Fibroblast of the aortic adventitia (primary cell): ENCODE data around the gene NMUR1. TPM values are rescaled to one million over a fixed set of nuclear protein-coding genes. Genes with fewer than 3 reads are reported as not detected.

Experiments
- DNase-seq: peaks from one replicate; pipeline ENCODE4 v3.0.0-alpha.2; 2010; ENCODE audit warnings: low read depth
- H3K4me3 ChIP-seq: 2 replicates; pipeline ENCODE4 v1.5.1; 2011; ENCODE audit warnings: low read depth, mild to moderate bottlenecking, control low read depth, low read length, moderate library complexity
- CTCF ChIP-seq: IDR thresholded peaks from 2 replicates; pipeline ENCODE4 v1.5.1; 2011; ENCODE audit warnings: mild to moderate bottlenecking, low read length, control low read depth, inconsistent platforms; ENCODE audit not compliant: insufficient read depth
- total RNA-seq: library from RNA; depleted of rRNA; stranded (reverse); fragments of >200 nt; gene quantifications from 2 replicates; pipeline ENCODE4 v1.2.3, GENCODE V29; 2012; ENCODE audit warnings: low replicate concordance

NMUR1 gene
- total RNA-seq, 1 donor, result not detected

- DNase-seq, result no peak
- H3K4me3 ChIP-seq, result no peak overlapping the region
- no peak for TF ChIP-seq CTCF
Measured at GRCh38 chr2:231524477-231525247, 5.6 kb downstream of the NMUR1 start.

DNA sequence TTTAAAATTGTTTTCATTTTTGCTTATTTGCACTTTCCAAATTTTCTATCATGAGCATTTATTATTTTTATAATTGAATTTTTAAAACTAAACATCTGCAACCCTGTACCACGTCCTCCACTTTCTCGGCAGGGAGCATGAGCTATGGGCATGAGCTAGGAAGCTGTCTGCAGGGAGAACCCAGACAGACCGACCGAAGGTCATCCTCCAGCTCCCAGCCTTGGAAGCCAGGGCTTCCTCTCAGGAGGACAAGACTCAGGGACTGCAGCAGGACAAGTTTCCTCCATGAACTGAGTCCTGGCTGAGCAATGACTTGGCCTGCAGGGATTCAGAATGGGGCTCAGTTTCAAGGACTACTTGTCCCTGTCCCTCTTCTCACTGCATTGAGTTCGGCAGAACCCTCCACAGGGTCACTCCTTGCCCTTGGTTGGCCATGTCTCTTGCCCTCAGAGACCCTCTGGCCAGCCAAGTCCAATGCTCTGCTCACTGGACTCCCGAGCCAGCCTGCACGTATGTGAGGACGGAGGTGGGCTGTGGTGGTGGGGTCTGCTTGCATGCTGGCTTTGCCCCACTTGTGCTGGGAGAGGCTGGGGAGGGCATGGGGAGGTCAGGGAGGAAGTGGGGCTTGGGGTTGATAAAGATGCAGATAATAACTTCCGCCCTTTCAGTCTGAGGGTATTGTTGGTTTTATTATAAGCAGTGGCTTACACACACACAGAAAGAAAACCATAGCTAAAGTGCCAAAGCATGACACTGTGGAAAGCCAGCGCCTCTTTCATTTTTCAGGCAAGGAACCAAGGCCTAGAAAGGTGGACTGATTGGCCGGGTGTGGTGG, 6.6 kb downstream of the NMUR1 start:
- no peak overlapping the region for H3K4me3 ChIP-seq
- no peak for TF ChIP-seq CTCF
- DNase-seq, result no peak

GRCh38 chr2:231522418-231523180, 7.6 kb downstream of the NMUR1 start:
- peak; percentile 58 for DNase-seq
- no peak overlapping the region for H3K4me3 ChIP-seq
- TF ChIP-seq CTCF, result no peak

- no peak for TF ChIP-seq CTCF
- no peak for DNase-seq
Measured at GRCh38 chr2:231521443-231521842, 8.8 kb downstream of the NMUR1 start.

DNA sequence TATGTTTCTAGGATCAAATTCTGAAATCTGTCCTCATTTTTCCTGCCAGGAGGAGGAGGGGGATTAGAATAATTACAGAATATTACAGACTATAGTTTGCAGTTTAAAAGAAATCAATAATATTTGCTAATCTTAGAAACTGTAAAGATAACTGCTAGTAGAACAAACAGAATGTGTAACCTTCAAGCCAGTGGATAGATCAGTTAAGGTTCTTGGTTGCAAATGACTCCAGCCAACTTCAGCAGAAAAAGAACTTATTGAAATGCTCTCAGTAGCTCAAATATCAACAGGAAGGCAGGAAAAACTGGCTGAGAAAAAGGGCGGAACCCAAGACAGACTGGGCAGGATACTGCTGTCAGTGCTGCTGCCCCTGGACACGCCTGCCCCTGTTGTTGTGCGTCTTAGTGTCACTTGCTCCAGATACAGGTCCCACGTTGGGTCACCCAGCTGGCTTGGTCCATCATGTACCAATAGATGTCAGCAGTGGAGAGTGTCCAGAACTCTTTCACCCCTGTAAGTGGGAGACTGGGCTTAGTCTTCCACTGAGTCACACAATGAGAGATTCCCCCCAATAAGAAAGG, 10.2 kb downstream of the NMUR1 start:
- TF ChIP-seq CTCF, result no peak
- no peak overlapping the region for H3K4me3 ChIP-seq
- DNase-seq, result no peak

More at GRCh38 chr2:231521443-231521842, 8.8 kb downstream of the NMUR1 start:
- H3K4me3 ChIP-seq, result no peak overlapping the region

DNA sequence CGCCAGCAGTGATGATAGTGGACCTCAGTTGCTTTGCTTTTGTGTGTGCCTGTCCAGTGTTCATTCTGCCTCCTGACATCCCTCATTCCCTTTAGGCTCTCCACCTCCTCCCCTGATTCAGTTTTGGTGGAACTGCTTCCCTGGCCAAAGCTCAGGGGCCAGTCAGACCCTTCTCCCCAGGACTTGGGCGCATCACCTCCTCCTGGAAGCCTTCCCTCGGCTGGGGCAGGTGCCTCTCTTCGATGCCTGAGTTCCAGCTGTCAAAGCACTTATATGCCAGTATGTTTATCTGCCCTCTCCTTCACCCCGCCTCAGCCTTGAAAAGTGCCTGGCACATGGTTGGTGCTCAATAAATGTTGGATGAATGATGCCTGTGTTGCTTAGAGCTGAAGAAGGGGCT, 11.5 kb downstream of the NMUR1 start:
- no peak for TF ChIP-seq CTCF
- DNase-seq, result no peak

More for the DNA sequence above, 11.5 kb downstream of the NMUR1 start:
- H3K4me3 ChIP-seq, result no peak overlapping the region
